GM18873 (cell line): ENCODE data around the gene CDRT4.

Experiments
- ATAC-seq: cut with Tn5 transposase; IDR thresholded peaks from one replicate; pipeline ENCODE4 v1.9.1; 2021; ENCODE audit warnings: mild to moderate bottlenecking, moderate library complexity, moderate number of reproducible peaks; ENCODE audit not compliant: unreplicated experiment, low FRiP score

Gene CDRT4

GRCh38 chr17:15436473-15437302, 30.7 kb downstream of the CDRT4 start:
- no peak for ATAC-seq

- no peak for ATAC-seq
These were observed 32.5 kb downstream of the CDRT4 start for GRCh38 chr17:15434956-15435355.

- no peak for ATAC-seq
These were observed 34.4 kb downstream of the CDRT4 start for GRCh38 chr17:15432807-15433611.

GRCh38 chr17:15431766-15432165, 35.7 kb downstream of the CDRT4 start:
- ATAC-seq: no peak

GRCh38 chr17:15431196-15431595, 36.2 kb downstream of the CDRT4 start:
- ATAC-seq: no peak

GRCh38 chr17:15424521-15424920, 42.9 kb downstream of the CDRT4 start:
- no peak for ATAC-seq

GRCh38 chr17:15422392-15422965, 44.9 kb downstream of the CDRT4 start:
- ATAC-seq: no peak

- no peak for ATAC-seq
These were observed 48.6 kb downstream of the CDRT4 start for GRCh38 chr17:15418781-15419180.

- no peak for ATAC-seq
These were observed 52.7 kb downstream of the CDRT4 start for GRCh38 chr17:15414532-15415306.

- ATAC-seq: no peak
These were observed 54.2 kb downstream of the CDRT4 start for GRCh38 chr17:15413101-15413771.

- ATAC-seq: no peak
These were observed 54.8 kb downstream of the CDRT4 start for GRCh38 chr17:15412606-15413005.

GRCh38 chr17:15411384-15412198, 55.8 kb downstream of the CDRT4 start:
- no peak for ATAC-seq

GRCh38 chr17:15409721-15410250, 57.6 kb downstream of the CDRT4 start:
- no peak for ATAC-seq

- no peak for ATAC-seq
These were observed 58.6 kb downstream of the CDRT4 start for GRCh38 chr17:15408803-15409202.

GRCh38 chr17:15406081-15406480, 61.3 kb downstream of the CDRT4 start:
- no peak for ATAC-seq

GRCh38 chr17:15405058-15405415, 62.4 kb downstream of the CDRT4 start:
- ATAC-seq: no peak

GRCh38 chr17:15404106-15405057, 63.0 kb downstream of the CDRT4 start:
- ATAC-seq: no peak
